ENCODE measurements around the gene RIN3. TPM values are rescaled to one million over a fixed set of nuclear protein-coding genes. Genes with fewer than 3 reads are reported as not detected.

The RIN3 gene
- total RNA-seq, 4 donors from 2014 or later = 15.4 to 53.6 (median 39.7) TPM

DNA sequence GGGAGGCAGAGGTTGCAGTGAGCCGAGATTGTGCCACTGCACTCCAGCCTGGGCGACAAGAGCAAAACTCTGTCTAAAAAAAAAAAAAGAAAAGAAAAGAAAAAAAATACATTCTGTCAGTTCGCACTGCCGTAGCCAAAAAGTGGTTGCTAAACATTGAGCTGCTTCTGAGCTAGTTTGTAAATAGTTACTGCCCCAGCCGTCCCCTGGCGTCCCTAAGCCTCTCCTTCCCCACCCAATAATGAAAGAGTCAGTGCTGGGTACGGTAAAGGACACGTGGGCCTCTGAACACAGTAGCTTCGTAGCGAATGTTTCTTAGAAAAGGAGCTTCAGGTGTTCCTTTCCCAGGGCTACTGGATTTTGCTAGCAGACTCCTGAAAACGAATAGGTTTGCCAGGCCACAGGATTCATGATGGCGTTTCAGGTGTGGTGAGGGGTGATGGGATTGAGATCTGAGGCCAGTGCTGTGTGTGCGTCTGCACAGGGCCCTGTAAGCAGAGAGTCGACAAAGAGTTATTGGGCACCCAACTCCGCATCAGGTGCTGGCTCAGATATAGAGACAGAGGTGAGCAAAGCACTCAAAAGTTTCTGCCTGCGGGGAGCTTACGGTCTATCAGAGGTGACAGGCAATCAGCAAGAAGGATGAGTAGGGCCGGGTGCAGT, 140.8 kb downstream of the RIN3 start:
- Histone ChIP-seq H3K27ac (peak overlapping the region in 2 of 4 donors; percentile 56 to 88), H3K4me1 (peaks cover 0 to 26% (median 12%) of the 10 kb centered on the region in 4 donors), H3K27me3 (no peaks in the 10 kb centered on the region), H3K4me3 (peak overlapping the region in 2 of 4 donors; percentile 30 to 53), H3K36me3 (peaks cover 0 to 22% (median 0%) of the 10 kb centered on the region in 3 donors), H3K9me3 (no peaks in the 10 kb centered on the region)
- DNase-seq = no peak
- TF ChIP-seq, protein P1, sequence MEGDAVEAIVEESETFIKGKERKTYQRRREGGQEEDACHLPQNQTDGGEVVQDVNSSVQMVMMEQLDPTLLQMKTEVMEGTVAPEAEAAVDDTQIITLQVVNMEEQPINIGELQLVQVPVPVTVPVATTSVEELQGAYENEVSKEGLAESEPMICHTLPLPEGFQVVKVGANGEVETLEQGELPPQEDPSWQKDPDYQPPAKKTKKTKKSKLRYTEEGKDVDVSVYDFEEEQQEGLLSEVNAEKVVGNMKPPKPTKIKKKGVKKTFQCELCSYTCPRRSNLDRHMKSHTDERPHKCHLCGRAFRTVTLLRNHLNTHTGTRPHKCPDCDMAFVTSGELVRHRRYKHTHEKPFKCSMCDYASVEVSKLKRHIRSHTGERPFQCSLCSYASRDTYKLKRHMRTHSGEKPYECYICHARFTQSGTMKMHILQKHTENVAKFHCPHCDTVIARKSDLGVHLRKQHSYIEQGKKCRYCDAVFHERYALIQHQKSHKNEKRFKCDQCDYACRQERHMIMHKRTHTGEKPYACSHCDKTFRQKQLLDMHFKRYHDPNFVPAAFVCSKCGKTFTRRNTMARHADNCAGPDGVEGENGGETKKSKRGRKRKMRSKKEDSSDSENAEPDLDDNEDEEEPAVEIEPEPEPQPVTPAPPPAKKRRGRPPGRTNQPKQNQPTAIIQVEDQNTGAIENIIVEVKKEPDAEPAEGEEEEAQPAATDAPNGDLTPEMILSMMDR (IDR thresholded peaks at IDR 0.05) = no peak
- TF ChIP-seq POLR2A (IDR thresholded peaks at IDR 0.05) = no peak

DNA sequence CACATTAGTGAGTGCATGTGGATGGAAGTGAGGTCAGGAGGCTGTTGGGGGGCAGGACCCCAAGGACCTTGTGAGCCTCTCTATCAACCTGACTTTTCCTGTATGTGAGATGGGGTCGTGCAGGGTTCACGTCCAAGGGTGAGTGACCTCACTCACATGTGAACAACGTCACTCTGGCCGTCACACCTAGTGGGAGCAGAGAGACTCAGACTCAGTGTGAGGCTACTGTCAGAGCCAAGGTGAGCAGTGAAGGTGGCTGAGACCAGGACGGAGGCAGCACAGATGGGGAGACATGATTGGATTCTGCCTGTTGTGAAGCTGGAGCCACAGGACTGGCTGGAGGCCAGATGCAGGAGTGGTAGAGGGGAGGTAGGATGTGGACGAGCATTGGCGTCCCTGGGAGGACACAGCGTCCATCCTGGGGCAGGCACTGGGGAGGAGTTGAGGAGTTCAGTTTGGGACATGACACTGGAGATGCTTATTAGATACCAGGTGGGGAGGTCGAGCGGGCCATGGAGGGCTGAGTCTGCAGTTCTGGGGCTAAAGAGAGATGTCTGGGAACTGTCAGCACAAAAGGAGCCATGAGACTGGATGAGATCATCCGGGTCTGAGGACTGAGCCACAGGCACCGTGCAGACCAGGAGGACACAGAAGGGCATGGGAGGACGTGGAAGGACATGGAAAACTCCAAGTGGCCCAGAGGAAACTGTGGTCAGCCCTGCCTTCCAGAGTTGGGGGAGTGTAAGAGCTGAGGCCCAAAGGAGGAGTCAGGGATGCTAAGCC, 142.0 kb downstream of the RIN3 start:
- H3K4me3 ChIP-seq = peak overlapping the region in 2 of 4 donors; percentile 1 to 13
- H3K9me3 ChIP-seq = no peaks in the 10 kb centered on the region
- no peaks in the 10 kb centered on the region for H3K27me3 ChIP-seq
- TF ChIP-seq, protein P1 (IDR thresholded peaks at IDR 0.05) = no peak
- TF ChIP-seq POLR2A (IDR thresholded peaks at IDR 0.05) = no peak
- H3K27ac ChIP-seq = peak overlapping the region in 3 of 4 donors; percentile 56 to 75 (median 56)
- H3K4me1 ChIP-seq = peaks cover 0 to 33% (median 14%) of the 10 kb centered on the region in 4 donors
- no peak for DNase-seq
- H3K36me3 ChIP-seq = peaks cover 0 to 34% (median 0%) of the 10 kb centered on the region in 3 donors

DNA sequence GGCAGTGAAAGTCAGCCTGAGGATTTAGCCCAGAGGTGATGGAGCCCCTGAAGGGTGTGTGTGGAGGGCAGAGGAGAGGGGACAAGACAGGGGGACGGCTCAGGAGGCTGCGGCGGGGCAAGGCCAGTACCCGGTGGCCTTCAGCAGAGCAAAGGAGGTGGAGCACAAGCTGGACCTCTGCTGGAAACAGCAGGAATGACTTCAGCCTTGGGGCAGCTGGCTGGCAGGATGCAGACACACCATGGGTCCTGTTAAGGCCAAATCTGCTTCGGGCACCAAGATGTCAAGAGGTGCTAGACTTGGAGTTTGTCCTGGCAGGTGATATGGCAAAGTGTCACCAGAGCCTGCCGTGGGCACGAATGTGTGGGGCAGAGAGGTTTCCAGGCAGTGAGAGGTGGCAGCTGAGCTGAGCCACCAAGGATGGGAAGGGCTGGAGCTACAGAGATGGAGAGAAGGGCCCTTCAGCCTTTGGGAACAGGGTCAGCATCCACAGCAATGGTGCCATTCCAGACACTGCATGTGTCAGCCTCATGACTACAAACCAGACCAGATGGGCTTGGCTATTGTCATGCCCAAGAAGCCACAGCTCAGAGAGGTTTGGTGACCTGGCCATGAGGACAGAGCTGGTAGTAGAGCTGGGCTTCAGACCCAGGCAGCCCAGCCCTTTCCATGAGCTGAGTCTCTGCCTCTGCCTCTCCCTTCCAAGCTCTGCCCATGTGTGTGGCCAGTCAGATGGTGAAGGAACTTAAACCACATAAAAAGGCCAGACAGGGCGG, 142.9 kb downstream of the RIN3 start:
- Histone ChIP-seq H3K4me3 (peak overlapping the region in 2 of 4 donors; percentile 1 to 13), H3K36me3 (peaks cover 0 to 42% (median 0%) of the 10 kb centered on the region in 3 donors), H3K27me3 (no peaks in the 10 kb centered on the region), H3K27ac (peak overlapping the region in 3 of 4 donors; percentile 56 to 75 (median 56)), H3K9me3 (no peaks in the 10 kb centered on the region), H3K4me1 (peaks cover 0 to 28% (median 10%) of the 10 kb centered on the region in 4 donors)
- no peak for DNase-seq
- TF ChIP-seq, protein P1 (IDR thresholded peaks at IDR 0.05) = no peak
- TF ChIP-seq POLR2A (IDR thresholded peaks at IDR 0.05) = no peak

DNA sequence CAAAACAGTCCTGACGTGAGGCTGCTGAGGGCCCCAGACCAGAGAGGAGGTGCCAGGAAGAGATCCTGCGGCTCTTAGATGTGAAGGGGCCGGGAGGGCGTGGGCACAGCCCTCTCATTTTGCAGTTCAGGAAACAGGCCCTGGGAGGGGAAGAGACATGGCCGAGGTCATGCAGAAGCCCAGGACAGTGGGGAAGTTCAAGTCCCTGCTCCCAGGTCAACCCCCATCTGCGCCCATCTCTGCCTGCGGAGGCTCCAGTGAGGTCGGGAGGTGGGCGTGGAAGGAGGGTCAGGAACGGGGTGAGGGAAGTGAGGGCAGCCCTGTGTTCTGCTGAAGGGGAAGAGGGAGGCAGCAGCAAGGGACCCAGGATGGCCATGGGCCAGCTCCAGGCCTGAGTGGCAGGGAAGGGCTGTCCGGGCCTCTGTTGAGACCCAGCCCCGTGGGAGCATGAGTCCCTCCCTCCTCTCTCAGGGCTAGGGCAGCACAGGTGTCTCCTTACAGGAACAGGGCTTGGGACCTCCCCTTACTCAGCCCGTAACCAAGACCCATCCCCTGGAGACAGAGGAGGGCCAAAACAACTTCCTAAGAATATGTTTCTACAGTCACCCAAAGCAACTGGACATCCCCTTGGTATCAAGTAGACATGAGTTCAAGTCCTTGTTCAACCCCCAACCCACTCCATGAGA, 144.0 kb downstream of the RIN3 start:
- TF ChIP-seq, protein P1 (IDR thresholded peaks at IDR 0.05) = no peak
- TF ChIP-seq POLR2A (IDR thresholded peaks at IDR 0.05) = no peak
- no peaks in the 10 kb centered on the region for H3K27me3 ChIP-seq
- peaks cover 0 to 44% (median 0%) of the 10 kb centered on the region in 3 donors for H3K36me3 ChIP-seq
- no peaks in the 10 kb centered on the region for H3K9me3 ChIP-seq
- H3K27ac ChIP-seq = peak overlapping the region; percentile 17 to 75 (median 62)
- H3K4me1 ChIP-seq = peaks cover 0 to 28% (median 7%) of the 10 kb centered on the region in 4 donors
- peak in 1 of 3 donors; percentile 70 for DNase-seq
- H3K4me3 ChIP-seq = no peak overlapping the region

DNA sequence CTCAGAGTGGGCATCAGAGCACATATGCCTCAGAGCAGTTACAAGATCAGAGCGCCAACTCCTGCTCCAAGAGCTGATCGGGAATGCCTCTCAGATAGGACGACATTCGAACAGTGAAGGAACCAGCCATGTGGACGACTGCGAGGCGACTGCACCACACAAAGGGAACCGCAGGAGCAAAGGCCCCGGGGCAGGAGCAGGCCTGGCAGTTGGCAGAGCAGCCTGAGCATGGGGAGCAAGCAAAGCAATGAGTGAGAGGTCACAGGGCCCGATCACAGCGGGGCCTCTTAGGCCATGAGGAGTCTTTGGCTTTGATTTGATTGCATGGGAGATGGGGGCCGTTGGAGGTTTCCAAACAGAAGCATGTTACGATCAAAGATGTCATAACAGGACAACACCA, 144.6 kb downstream of the RIN3 start:
- H3K36me3 ChIP-seq = peaks cover 0 to 39% (median 0%) of the 10 kb centered on the region in 3 donors
- TF ChIP-seq, protein P1 (IDR thresholded peaks at IDR 0.05) = no peak
- TF ChIP-seq POLR2A (IDR thresholded peaks at IDR 0.05) = no peak

More for the DNA sequence above, 144.6 kb downstream of the RIN3 start:
- peaks cover 0 to 28% (median 7%) of the 10 kb centered on the region in 4 donors for H3K4me1 ChIP-seq
- H3K4me3 ChIP-seq = no peak overlapping the region
- DNase-seq = no peak
- no peaks in the 10 kb centered on the region for H3K9me3 ChIP-seq
- peak overlapping the region in 3 of 4 donors; percentile 5 to 75 (median 68) for H3K27ac ChIP-seq
- H3K27me3 ChIP-seq = no peaks in the 10 kb centered on the region

Measured in Peyer's patch (tissue), 4 donors.